LNCaP clone FGC (cell line): ENCODE results near the gene ATRNL1.
A peak's percentile ranks its signal among the peaks of the same experiment; 100 is the strongest.
"Not testable (repeated sequence)": the region's sequence is repeated elsewhere in the genome, so short reads cannot be mapped to it uniquely, and the experiment has no call there.

Source experiments
- DNase-seq: peaks from one replicate; pipeline ENCODE4 v3.0.0-alpha.2; 2011; ENCODE audit warnings: low read depth
- H3K4me3 ChIP-seq: 2 replicates; pipeline ENCODE4 v1.5.1; 2011; ENCODE audit warnings: mild to moderate bottlenecking, low read depth, low read length, control low read depth
- TF ChIP-seq, protein P1 (sequence below): IDR thresholded peaks from 2 replicates; pipeline ENCODE4 v1.5.1; 2012; ENCODE audit warnings: mild to moderate bottlenecking; ENCODE audit not compliant: control insufficient read depth, insufficient read depth; ENCODE audit errors: extremely low read depth

ATRNL1 gene

GRCh38 chr10:115171392-115171960 lies 78.3 kb downstream of the ATRNL1 start:
- no peak overlapping the region for H3K4me3 ChIP-seq
- TF ChIP-seq, protein P1, sequence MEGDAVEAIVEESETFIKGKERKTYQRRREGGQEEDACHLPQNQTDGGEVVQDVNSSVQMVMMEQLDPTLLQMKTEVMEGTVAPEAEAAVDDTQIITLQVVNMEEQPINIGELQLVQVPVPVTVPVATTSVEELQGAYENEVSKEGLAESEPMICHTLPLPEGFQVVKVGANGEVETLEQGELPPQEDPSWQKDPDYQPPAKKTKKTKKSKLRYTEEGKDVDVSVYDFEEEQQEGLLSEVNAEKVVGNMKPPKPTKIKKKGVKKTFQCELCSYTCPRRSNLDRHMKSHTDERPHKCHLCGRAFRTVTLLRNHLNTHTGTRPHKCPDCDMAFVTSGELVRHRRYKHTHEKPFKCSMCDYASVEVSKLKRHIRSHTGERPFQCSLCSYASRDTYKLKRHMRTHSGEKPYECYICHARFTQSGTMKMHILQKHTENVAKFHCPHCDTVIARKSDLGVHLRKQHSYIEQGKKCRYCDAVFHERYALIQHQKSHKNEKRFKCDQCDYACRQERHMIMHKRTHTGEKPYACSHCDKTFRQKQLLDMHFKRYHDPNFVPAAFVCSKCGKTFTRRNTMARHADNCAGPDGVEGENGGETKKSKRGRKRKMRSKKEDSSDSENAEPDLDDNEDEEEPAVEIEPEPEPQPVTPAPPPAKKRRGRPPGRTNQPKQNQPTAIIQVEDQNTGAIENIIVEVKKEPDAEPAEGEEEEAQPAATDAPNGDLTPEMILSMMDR = peak; percentile 23
- DNase-seq = no peak

- no peak for DNase-seq
- no peak overlapping the region for H3K4me3 ChIP-seq
- TF ChIP-seq, protein P1 = no peak
These were observed 80.8 kb downstream of the ATRNL1 start for GRCh38 chr10:115173915-115174443.

GRCh38 chr10:115207276-115207675 lies 114.1 kb downstream of the ATRNL1 start:
- H3K4me3 ChIP-seq, DNase-seq: not testable (repeated sequence)

DNA sequence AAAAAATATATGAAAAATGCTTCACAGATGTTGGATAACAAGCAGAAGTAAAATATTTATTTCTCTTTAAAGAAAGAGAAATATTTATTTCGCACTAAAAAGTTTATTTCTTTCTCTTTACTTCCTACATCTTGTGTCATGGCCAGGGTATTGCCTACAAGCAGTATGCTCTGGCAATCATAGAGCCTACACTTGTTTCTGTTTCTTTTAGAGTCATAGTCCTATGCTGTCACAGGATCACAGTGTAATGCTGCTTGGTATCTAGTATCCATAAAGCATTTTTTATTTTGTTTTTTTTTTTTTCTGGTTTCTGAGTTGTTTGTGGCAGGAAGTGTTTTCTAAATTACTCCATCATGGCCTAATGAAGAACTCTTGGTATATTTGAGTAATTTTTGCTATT lies 116.0 kb downstream of the ATRNL1 start:
- no peak for DNase-seq
- TF ChIP-seq, protein P1 = no peak
- no peak overlapping the region for H3K4me3 ChIP-seq

DNA sequence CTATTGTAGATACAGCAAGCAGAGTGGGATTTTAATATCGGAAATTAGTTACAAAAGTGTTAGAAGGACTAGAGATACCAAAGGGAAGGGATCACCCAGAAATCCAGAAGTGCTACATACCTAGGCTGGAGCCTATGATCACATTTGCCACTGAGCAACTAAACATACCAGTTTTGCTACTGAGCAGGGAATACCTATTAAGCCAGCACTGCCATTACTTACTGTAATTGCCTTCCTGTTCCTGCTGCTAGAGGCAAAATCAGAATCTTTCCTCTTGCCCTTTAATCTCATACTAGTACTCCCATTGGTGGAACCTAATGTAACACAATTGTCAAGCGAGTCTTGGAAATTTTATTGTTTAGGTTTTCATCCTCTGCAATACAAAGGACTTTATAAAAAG lies 121.7 kb downstream of the ATRNL1 start:
- H3K4me3 ChIP-seq = no peak overlapping the region
- TF ChIP-seq, protein P1 = no peak
- DNase-seq = no peak

DNA sequence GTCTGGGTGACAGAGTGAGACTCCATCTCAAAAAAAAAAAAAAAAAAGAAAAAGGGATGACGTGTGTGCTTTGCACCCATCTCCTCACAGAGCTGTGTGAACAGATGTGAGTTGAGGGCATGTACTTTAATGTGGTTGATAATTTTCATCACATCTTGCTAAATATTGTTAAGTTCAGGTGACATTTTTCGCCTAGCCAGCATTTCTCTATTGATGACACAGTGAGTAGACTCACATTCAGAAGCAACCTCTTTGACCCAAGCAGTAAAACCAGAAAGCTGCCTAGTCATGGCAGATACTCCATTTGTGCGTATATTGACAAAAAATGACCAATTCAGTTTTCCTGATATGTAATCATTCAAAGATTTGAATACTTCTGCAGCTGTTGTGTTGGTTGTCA lies 126.0 kb downstream of the ATRNL1 start:
- no peak overlapping the region for H3K4me3 ChIP-seq
- TF ChIP-seq, protein P1 = no peak
- no peak for DNase-seq

- no peak for DNase-seq
- TF ChIP-seq, protein P1 = no peak
These were observed 128.9 kb downstream of the ATRNL1 start for GRCh38 chr10:115222039-115222438.

More at GRCh38 chr10:115222039-115222438, 128.9 kb downstream of the ATRNL1 start:
- H3K4me3 ChIP-seq = no peak overlapping the region
